Stimulated activated CD4-positive, alpha-beta T cell treated with anti-CD3 and anti-CD28 coated beads, Interleukin-2, amount 100 ng/mL, for 48 hours (primary cell): ENCODE data around the gene DNAJC17.

ENCODE experiments used
- DNase-seq, 2 donors: peaks; one replicate each; pipeline ENCODE4 v3.0.0-alpha.2; 2020

The DNAJC17 gene

DNA sequence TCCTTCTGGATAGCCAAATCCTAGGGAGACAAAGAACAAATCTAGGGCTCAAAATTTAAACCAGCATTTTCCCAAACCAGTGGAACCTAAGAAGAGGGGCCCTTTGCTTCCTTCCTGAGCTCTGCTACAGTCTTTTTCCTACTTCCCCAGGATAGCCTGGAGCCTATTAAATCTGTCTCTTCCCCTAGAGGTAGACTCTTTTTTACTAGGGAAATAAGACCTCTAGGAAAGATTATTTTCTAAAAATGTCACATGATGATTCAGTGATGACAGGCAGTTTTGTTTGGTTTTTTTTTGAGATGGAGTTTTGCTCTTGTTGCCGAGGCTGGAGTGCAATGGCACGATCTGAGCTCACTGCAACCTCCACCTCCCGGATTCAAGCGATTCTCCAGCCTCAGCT, 70.7 kb downstream of the DNAJC17 start:
- no peak for DNase-seq

GRCh38 chr15:40731034-40731433, 76.2 kb downstream of the DNAJC17 start:
- no peak for DNase-seq

DNA sequence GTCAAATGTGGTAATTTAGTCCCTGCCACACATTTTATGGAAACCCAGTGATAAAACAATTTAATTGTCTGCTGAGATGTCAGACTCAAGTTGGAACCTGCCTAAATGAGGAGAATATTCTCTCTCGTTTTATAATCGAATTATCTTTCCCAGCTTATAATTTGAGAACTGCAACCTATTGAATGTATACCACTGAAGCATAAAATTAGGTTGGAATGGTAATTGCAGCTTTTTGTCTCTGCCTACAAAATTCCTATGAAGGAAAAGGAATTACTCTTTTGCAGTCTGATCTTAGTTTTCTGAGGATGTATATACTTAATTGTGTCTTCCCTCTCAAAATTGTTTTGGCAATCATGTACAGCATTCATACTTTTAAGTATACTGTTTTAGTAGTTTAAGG, 83.4 kb downstream of the DNAJC17 start:
- no peak for DNase-seq

DNA sequence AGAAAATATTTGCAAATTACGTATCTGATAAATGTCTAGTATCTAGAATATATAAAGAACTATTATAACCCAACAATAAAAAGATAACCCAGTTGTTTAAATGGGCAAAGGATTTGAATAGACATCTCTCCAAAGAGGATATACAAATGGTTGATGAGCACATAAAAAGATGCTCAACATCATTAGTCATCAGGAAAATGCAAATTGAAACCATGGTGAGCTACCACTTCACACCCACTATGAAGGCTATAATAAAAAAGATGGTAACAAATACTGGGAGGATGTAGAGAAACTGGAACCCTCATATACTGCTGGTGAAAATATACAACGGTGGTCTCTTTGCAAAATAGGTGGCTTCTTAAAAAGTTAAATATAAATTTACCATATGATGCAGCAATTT, 84.3 kb downstream of the DNAJC17 start:
- DNase-seq: no peak

DNA sequence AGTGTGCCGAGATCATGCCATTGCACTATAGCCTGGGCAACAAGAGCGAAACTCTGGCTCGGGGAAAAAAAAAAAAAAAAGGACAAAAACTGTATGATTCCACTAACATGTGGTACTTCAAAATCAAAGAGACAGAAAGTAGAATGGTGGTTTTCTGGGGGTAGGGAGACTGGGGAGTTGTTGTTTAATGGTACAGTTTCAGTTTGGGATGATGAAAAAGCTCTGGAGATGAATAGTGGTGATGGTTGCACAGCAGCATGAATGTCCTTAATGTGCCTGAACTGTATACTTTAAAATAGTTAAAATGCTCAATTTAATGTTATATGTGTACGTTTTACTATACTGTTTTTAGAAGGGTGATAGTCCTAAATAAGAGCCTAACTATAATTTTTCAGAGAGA, 84.9 kb downstream of the DNAJC17 start:
- no peak for DNase-seq

- DNase-seq: no peak
Measured at GRCh38 chr15:40721701-40722100, 85.6 kb downstream of the DNAJC17 start.

DNA sequence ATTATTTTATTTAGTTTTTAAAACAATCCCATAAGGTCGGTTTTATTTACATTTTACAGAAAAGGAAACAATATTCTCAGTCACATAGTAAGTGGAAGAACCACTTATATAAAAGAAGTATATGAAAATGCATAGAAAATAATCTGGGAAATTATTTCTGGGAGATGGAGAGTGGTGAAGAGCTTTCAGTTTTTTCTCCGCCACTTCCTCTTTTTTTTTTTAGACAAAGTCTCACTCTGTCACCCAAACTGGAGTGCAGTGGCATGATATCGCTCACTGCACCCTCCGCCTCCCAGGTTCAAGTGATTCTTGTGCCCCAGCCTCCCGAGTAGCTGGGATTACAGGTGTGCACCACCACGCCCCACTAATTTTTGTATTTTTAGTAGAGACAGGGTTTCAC, 91.1 kb downstream of the DNAJC17 start:
- DNase-seq: no peak
